ENCODE results near the gene RASAL3.
"Not testable (repeated sequence)": the region's sequence is repeated elsewhere in the genome, so short reads cannot be mapped to it uniquely, and the experiment has no call there.

Gene RASAL3

DNA sequence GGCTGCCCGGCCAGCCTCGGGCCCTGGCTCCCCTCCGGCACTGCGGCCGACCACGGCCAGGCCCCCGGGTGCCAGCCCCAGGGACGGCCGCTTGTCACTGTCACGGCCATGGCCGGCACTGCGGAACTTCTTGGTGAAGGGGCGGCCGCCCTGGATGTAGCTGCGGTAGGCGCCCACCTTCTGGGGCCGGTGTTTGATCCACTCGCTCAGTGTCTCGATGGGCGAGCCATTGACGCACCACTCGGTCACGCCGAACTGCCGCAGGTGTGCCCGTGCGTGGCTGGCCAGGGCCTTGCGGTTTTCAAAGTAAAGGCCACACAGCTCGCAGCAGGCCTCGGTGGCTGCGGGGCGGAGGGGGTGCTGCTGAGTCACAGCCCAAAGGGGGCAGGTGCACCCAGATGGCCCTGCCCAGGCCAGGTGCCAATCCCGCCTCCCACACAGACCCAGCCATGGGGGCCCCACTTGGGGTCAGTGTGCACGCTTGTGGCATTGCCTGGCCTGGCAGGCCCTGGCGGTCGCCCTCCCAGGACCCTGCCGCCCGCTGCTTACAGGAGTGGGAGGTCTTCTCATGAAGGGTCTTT is 39.6 kb downstream of the RASAL3 start:
- in situ Hi-C loops (cut with MboI; ENCODE audit: low pct_unique_long_range_greater_than_20kb, low sequenced_read_pairs) = no loop called here
- DNase-seq = no peak

DNA sequence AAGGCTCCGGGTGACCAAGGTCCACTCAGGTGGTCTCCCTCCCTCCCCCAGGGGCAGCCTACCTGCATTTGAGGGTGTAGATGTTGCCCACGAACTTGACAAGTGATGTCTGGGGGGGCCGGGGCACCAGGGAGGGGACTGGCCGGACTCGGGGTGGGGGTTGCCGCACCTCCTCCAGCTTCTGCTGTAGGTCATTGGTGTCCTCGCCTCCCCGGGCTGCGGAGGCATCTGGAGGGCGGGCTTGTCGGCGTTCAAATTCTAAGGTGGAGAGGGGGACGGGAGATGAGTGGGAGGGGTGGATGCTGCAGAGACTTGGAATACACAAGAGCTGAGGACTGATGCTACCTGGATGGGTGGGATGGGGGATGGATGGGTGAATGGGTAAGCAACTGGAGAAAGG is 40.2 kb downstream of the RASAL3 start:
- in situ Hi-C loops (cut with MboI; ENCODE audit: low pct_unique_long_range_greater_than_20kb, low sequenced_read_pairs) = no loop called here

DNA sequence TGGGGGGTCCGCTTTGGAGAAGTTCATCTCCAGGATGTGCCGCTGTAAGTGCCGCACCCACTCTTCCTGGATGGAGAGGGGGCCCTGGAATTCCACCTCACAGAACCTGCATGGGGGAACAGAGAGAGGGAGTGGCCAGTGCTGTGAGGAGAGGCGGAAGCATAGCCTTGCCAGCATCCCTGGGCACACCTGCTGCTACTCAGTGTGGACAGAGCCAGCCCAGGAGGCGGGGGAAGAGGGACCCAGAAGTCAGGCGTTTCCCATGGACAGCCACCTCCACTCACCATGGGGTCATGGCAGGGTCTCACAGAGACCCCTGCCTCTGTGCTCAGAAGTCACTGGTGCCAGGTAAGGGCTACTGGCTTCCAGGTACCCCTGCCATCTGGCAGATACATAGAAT is 41.2 kb downstream of the RASAL3 start:
- in situ Hi-C loops (cut with MboI; ENCODE audit: low pct_unique_long_range_greater_than_20kb, low sequenced_read_pairs) = no loop called here
- DNase-seq = no peak

More for the DNA sequence above, 40.2 kb downstream of the RASAL3 start:
- no peak for DNase-seq

DNA sequence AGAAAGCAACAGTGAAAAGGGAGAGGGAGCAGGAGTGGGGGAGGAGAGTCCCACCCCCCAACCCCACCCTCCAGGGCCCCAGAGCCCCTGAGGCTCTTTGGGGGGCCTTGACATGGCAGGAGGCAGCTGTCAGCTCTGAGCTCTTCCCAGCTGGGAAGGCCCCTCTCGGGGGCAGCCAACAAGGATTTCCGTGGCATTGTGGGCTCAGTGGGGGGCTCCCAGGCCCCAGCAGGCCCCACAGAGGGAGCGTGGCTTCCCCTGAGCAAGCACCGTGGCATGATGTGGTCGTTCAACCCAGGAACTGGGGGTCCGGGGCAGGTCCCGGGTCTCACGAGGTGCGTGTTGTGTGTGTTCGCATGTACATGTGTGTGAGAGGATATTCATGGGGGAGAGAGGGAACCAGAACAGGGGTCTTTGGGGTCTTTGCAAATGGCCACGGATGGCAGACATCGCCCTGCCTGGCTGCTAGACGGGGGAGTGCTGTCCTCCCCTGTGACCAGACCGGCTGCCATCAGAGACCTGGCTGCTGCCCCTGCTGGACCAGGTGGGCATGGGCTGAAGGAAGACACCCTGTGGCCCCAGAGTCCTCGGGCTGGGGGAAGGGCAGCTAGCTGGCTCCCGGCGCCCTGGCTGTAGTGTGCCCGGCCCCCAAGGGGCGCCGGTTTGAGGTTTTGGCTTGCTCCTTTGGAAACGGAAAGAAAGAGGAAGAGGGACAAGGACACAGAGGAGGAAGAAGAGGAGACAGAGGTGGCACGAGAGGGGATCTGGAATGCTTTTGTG is 41.9 kb downstream of the RASAL3 start:
- DNase-seq = no peak
- in situ Hi-C loops (cut with MboI; ENCODE audit: low pct_unique_long_range_greater_than_20kb, low sequenced_read_pairs) = no loop called here

DNA sequence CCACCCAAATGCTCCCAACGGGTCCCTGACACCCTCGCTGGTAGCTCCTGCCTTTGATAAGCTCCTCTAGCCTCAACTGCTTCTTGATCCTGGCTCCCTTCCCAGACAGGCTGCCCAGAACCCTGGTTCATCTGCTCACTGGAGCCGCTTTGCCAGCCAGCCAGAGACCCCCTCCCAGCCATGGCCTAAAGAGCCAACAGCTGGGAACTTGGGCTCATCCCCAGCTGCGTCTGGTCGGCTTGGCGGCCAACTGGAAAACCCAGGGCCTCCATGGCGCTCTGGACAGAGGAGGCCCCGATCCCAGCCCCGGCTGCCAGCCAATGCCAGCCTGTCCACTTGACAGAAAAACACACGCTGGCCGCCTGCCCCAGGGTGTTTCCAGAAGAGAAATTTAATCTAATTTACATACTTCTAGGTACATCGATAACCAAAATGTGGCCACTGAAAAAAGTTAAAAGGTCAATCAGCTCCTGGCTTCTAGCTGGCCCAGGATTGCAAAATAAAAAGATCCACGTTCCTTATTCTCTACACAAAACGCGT is 42.6 kb downstream of the RASAL3 start:
- DNase-seq = no peak
- in situ Hi-C loops (cut with MboI; ENCODE audit: low pct_unique_long_range_greater_than_20kb, low sequenced_read_pairs) = no loop called here

DNA sequence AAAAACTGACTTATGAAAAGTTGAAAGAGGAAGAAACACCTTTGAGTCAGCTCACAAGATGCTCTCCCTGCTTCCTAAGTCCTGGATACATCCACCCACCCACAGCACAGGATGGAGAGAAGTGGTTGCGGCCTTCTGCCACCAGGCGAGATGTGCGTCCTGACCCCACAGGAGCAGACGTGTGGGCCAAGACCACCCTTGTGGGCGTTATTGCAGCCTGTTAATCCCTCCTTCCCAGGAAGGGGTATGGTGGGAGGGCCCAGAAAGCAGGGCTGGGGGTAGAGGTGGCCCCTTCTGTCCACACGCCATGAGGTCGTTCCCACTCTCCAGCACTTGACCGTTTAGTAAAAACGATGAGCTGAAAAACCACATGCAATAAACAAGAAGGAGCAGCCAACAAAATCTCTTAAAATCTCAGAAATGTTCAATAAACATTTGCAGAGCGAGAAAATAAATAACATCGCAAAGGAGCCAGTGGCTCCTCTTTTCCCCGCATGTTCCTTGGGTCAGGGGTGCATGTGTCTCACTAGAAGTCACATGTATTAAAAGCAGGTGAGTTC is 43.1 kb downstream of the RASAL3 start:
- DNase-seq = no peak
- in situ Hi-C loops (cut with MboI; ENCODE audit: low pct_unique_long_range_greater_than_20kb, low sequenced_read_pairs) = no loop called here

DNA sequence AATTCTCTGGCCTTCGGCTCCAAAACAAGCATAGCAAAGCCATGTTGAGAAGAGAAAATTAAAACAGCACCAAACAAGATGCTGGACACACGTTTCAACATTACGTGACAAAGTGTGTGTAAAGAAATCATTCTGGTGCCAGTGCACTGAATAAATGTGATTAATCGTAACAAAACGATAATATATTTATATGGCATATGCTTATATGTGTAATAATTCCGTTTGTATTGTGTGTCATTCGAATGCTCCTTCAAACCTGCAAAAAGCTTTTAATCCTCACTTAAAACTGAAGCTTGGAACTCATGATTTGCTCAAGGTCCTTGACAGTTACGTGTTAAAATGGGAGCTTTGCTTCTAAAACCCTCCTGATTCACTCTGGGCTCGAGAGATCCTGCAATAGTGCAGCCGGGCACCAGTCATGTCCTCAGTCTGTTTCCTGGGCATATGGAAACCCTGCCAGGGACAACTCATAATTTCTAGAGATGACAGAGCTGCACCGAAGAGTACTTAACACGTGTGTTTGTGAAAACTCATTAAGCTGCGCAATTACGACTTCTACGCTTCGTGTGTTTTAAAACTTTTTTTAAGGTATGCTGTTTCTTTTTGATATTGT is 44.8 kb downstream of the RASAL3 start:
- DNase-seq = no peak
- in situ Hi-C loops (cut with MboI; ENCODE audit: low pct_unique_long_range_greater_than_20kb, low sequenced_read_pairs) = no loop called here

DNA sequence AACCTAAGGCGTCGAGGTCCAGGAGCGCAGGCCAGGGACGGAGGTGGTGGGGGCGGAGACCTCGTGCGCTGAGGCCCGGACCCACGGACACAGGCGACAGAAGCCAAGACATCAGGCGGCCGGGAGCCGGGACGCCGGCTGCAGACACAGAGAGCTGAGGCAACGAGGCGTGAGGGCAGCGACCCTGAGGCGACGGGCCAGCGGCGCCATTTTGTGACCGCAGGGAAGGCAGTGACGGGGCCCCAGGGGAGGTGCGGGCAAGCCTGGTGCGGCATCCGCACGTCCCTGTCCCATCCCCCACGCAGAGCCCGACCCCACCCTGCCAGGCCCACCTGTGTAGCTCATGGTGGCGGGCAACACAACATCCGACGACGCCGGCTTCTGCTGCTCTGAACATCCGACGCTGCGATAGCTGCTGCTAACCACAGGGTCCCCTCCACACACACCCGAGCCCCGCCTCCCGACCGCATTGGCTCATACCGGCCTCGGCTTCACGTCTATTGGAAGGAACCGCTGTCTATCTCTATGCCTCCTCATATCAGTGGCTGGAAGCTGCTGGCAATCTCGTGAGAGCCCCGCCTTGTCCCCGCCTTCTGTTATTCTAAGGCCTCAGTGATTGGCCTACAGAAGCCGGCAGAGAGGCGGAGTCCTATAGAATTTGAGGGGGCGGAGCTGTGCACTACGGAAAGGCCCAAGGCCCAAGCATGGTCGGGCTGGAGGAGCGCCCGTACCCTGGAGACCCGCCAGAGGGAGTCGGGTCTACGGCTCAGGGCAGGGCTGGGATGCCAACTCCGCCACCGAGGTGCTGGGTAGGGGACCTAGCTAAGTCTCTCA is 45.5 kb downstream of the RASAL3 start, which contains the start of gene AKAP8L:
Gene AKAP8L, minus strand, starts transcription at position 410 of the 834 bp plus-strand sequence. Its CDS starts 65 bp downstream, at position 345.
- DNase-seq = peak; percentile 100
- in situ Hi-C loops (cut with MboI; ENCODE audit: low pct_unique_long_range_greater_than_20kb, low sequenced_read_pairs) = no loop called here

DNA sequence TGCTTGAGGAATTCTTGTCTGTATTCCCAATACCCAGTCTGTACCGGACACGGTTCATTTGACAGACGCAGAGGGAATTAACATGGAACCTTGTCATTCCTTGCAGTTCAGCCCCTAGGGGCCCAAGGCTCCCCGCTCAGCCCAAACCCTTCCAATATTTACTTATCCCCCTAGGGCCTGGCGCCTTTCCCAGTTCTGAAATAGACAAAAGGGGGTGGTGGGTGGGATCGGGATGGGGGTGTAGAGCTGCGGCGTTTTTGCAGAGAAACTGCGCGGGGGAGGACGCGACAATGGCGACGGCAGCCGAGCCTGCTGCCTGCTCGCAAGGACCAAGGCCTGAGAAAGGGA is 46.1 kb downstream of the RASAL3 start:
- in situ Hi-C loops (cut with MboI; ENCODE audit: low pct_unique_long_range_greater_than_20kb, low sequenced_read_pairs) = no loop called here
- no peak for DNase-seq

DNA sequence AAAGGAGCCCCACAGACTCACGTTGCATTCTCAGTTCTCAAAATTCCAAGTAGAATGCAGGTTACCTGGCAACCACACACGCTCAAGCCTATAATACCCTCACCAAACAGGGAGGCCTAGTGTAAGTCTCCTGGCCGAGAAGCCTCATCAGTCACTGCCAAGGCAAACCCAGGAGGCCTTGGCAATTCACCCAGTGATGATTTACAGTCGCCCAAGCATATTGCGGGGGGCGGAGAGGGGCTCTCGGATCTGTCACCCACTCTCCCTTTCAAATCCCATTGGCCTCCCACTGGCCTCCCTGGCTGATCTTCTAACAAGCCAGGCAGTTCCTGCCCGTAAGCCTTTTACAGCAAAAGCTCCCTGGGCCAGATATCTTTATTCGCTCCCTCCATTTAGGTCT is 46.6 kb downstream of the RASAL3 start:
- in situ Hi-C loops (cut with MboI; ENCODE audit: low pct_unique_long_range_greater_than_20kb, low sequenced_read_pairs) = no loop called here
- no peak for DNase-seq

DNA sequence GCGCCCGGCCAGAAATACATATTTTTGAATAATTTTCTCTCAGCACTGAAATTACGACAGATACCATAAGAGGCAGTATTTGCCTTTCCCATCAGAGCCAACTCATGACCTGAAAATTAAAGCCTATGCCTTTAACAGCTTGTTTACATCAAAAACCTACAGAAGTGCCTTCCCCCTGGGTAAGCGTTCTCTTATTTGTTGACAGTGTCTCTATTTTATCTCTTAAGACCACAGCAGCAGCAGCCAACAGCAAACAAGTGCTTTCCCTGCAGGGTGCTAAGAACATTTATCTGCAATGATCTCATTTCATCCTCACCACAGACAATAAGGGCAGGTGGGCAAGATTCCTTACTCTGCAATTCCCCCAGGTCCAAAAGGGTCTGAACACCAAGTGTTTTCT is 51.5 kb downstream of the RASAL3 start:
- in situ Hi-C loops (cut with MboI; ENCODE audit: low pct_unique_long_range_greater_than_20kb, low sequenced_read_pairs) = no loop called here
- DNase-seq = no peak

DNA sequence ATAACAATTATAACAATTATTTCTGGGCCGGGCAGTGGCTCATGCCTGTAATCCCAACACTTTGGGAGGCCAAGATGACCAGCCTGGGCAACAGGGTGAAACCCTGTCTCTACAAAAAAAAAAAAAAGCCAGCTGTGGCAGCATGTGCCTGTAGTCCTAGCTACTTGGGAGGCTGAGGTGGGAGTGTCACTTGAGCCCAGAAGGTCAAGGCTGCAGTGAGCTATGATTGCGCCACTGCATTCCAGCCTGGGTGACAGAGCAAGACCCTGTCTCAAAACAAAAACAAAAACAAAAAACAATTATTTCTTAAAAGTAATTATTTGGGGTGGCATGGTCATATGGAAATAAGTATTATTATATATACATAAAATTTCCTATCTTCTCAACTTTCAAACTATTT is 53.0 kb downstream of the RASAL3 start:
- in situ Hi-C loops (cut with MboI; ENCODE audit: low pct_unique_long_range_greater_than_20kb, low sequenced_read_pairs); DNase-seq: not testable (repeated sequence)

DNA sequence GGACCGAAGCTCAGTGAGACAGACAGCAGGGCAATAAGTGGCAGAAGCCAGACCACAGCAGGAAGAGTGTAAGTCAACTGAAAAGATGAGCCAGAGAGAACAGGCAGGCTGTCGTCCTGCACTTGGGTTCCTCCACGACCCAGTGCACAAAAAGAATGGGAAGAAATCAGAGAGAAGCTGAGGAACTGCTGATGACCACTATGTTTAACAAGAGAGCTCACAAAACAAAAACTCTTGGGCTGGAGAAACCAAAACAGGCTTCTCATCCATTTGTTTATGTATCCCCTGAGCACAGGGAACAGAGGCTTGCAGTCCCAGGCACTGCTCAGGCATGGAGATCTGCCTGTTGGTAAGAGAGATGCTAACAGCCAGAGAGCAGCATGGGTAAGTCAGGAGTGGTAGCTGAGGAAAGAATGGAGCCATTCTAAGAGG is 59.5 kb downstream of the RASAL3 start:
- no peak for DNase-seq
- in situ Hi-C loops (cut with MboI; ENCODE audit: low pct_unique_long_range_greater_than_20kb, low sequenced_read_pairs) = no loop called here

DNA sequence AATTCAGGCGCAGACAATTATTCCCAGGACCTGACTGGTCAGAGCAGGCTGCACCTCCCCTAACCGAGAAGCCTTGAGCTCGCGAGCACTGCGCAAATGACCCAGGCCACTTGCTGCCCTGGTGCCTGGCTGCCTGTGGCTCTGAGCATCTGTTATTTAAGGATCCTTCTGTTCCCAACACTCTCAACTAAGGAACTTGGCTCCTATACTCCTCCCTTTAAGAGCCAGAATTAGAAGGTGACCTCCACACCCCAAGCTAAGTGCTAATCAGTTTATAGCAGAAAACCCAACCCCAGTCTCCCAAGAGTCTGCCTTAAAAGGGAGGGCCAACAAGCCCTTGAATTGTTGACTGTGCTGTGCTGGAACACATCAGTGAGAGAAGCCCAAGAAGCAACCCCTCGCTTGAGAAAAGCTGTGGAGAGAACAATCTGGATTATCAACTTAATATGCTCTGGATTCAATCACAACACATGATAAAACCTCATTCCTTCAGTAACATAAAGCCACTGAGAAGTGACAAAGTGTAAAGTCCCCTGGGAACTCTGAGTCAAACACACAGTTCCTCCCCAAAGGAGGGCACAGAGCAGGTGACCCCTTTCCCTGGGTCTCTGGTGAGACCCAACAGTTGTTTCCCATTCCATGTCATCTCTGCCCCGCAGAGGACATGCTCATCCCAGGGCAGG is 60.1 kb downstream of the RASAL3 start:
- in situ Hi-C loops (cut with MboI; ENCODE audit: low pct_unique_long_range_greater_than_20kb, low sequenced_read_pairs) = no loop called here

DNA sequence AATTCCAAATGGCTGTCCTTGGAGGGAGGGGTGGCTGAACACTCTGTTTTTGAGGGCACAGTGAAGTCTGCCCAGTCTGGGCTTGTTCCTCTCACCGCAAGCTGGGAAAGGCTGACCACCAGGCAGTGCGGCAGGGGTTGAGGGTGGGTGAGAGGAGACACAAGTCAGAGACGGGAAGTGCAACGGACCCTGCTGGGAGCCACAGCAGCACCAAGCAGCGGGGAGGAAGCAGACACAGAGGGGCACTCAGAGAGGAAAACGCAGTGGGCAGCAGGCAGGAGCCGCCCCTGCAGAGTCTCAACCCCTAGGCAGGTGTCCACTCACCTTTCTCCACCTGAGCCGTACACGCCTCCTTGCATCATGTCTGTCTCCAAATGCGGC is 61.2 kb downstream of the RASAL3 start:
- no peak for DNase-seq
- in situ Hi-C loops (cut with MboI; ENCODE audit: low pct_unique_long_range_greater_than_20kb, low sequenced_read_pairs) = no loop called here

More for the DNA sequence above, 60.1 kb downstream of the RASAL3 start:
- no peak for DNase-seq

DNA sequence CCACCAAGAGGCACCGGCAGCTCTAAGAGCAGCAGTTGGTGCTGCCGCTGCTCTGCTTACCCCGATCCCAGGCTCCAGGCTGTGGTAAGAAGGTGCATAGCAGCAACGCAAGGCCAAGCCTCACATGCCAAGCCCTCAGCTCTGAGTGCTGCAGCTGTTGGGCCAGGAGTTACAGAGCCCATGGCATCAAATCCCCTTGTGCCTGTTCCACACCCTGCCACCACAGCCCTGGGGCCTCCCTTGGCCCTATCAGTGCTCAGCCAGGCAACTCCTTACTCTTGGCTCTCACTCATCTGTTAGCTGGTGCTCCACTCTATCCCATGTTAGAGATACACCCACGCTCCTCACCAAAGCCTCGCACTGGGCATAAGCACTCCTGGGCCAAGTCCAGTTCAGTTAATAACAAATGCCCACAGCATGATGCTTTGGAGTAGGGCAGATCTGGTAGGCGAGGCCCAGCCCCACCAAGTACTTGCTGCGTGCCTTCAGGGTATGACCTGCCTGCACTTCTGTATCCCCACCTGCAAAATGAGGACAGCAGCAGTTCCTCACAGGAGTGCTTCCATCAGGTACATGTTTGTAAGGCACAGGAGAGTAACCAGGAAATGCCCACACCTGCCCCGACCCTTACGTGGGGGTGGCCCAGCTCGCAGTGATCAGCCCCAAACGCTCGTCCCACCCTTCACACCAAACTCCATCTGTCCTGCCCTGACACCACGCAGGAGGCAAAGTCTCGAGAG is 61.8 kb downstream of the RASAL3 start:
- no peak for DNase-seq
- in situ Hi-C loops (cut with MboI; ENCODE audit: low pct_unique_long_range_greater_than_20kb, low sequenced_read_pairs) = no loop called here

Measured in KBM-7 (cell line).